Measurements from ENCODE around the gene TGIF2. TPM values are rescaled to one million over a fixed set of nuclear protein-coding genes. Genes with fewer than 3 reads are reported as not detected.

TGIF2 gene
- total and polyA plus RNA-seq, 2 of the 13 experiments (the other 11 are each of a cell fraction or from before 2014, with no cell fraction given), result 41.3 to 53.9 TPM

GRCh38 chr20:36606158-36607066, 33.0 kb downstream of the TGIF2 start (continued):
- TF ChIP-seq E2F2 (CRISPR knock-in tag; IDR thresholded peaks at IDR 0.05; ENCODE audit: borderline replicate concordance) (0 out of 2 replicates have a peak, but pooled peaks have one; percentile 3), ZNF639 (CRISPR knock-in tag; conservative IDR thresholded peaks at IDR 0.05) (no peak), ZNF121 (CRISPR knock-in tag; IDR thresholded peaks at IDR 0.05) (no peak), ZNF792 (CRISPR knock-in tag; IDR thresholded peaks at IDR 0.05) (no peak; the same call in 1 of the 2 replicates), ZFP36L1 (CRISPR knock-in tag; IDR thresholded peaks at IDR 0.05) (no peak), ZBTB25 (CRISPR knock-in tag; IDR thresholded peaks at IDR 0.05) (0 out of 2 replicates have a peak, but pooled peaks have one; percentile 50), ZBTB20 (CRISPR knock-in tag; IDR thresholded peaks at IDR 0.05; ENCODE audit: borderline replicate concordance, low read depth) (0 out of 2 replicates have a peak, but pooled peaks have one; percentile 4), ZMYM3 (CRISPR knock-in tag; IDR thresholded peaks at IDR 0.05) (no peak), ZNF263 (CRISPR knock-in tag; IDR thresholded peaks at IDR 0.05) (no peak), DRAP1 (CRISPR knock-in tag; IDR thresholded peaks at IDR 0.05) (0 out of 2 replicates have a peak, but pooled peaks have one; percentile 12), MAFK (conservative IDR thresholded peaks at IDR 0.05 in 1 of 2, IDR thresholded peaks at IDR 0.05 in 1 of 2; ENCODE audit: low read length in 2 of 2) (peak; percentile 62 to 87), ZC3H13 (CRISPR knock-in tag; IDR thresholded peaks at IDR 0.05) (no peak), MED8 (CRISPR knock-in tag; IDR thresholded peaks at IDR 0.05; ENCODE audit: insufficient replicate concordance) (peak; percentile 9)
- TF ChIP-seq, protein P1, sequence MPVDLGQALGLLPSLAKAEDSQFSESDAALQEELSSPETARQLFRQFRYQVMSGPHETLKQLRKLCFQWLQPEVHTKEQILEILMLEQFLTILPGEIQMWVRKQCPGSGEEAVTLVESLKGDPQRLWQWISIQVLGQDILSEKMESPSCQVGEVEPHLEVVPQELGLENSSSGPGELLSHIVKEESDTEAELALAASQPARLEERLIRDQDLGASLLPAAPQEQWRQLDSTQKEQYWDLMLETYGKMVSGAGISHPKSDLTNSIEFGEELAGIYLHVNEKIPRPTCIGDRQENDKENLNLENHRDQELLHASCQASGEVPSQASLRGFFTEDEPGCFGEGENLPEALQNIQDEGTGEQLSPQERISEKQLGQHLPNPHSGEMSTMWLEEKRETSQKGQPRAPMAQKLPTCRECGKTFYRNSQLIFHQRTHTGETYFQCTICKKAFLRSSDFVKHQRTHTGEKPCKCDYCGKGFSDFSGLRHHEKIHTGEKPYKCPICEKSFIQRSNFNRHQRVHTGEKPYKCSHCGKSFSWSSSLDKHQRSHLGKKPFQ (CRISPR knock-in tag; IDR thresholded peaks at IDR 0.05; ENCODE audit: insufficient replicate concordance), result no peak
- TF ChIP-seq, protein P2, sequence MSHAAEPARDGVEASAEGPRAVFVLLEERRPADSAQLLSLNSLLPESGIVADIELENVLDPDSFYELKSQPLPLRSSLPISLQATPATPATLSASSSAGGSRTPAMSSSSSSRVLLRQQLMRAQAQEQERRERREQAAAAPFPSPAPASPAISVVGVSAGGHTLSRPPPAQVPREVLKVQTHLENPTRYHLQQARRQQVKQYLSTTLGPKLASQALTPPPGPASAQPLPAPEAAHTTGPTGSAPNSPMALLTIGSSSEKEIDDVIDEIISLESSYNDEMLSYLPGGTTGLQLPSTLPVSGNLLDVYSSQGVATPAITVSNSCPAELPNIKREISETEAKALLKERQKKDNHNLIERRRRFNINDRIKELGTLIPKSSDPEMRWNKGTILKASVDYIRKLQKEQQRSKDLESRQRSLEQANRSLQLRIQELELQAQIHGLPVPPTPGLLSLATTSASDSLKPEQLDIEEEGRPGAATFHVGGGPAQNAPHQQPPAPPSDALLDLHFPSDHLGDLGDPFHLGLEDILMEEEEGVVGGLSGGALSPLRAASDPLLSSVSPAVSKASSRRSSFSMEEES (CRISPR knock-in tag; IDR thresholded peaks at IDR 0.05), result no peak
- TF ChIP-seq, protein P3, sequence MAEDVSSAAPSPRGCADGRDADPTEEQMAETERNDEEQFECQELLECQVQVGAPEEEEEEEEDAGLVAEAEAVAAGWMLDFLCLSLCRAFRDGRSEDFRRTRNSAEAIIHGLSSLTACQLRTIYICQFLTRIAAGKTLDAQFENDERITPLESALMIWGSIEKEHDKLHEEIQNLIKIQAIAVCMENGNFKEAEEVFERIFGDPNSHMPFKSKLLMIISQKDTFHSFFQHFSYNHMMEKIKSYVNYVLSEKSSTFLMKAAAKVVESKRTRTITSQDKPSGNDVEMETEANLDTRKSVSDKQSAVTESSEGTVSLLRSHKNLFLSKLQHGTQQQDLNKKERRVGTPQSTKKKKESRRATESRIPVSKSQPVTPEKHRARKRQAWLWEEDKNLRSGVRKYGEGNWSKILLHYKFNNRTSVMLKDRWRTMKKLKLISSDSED (CRISPR knock-in tag; IDR thresholded peaks at IDR 0.05), result 0 out of 2 replicates have a peak, but pooled peaks have one; percentile 8
- TF ChIP-seq, protein P4, sequence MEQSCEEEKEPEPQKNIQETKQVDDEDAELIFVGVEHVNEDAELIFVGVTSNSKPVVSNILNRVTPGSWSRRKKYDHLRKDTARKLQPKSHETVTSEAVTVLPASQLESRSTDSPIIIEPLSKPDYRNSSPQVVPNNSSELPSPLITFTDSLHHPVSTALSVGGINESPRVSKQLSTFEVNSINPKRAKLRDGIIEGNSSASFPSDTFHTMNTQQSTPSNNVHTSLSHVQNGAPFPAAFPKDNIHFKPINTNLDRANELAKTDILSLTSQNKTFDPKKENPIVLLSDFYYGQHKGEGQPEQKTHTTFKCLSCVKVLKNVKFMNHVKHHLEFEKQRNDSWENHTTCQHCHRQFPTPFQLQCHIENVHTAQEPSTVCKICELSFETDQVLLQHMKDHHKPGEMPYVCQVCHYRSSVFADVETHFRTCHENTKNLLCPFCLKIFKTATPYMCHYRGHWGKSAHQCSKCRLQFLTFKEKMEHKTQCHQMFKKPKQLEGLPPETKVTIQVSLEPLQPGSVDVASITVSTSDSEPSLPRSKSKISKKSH (CRISPR knock-in tag; IDR thresholded peaks at IDR 0.05; ENCODE audit: borderline replicate concordance), result no peak
